SU-DHL-6 (cell line): ENCODE results near the gene OSTM1.

Experiments used
- CTCF ChIP-seq: fragments of 200-600 bp; sonication (generic); IDR thresholded peaks from one replicate; pipeline ENCODE4 v1.5.1; 2017; ENCODE audit warnings: antibody characterized with exemption, mild to moderate bottlenecking, low read length, moderate library complexity; ENCODE audit not compliant: insufficient read depth, poor library complexity, severe bottlenecking
- EZH2phosphoT487 ChIP-seq: fragments of 200-600 bp; sonication (generic), shearing (Covaris generic); conservative IDR thresholded peaks from 2 replicates; pipeline ENCODE4 v1.6.1; 2018; ENCODE audit warnings: mild to moderate bottlenecking, antibody characterized with exemption, low read length, moderate library complexity, mixed read lengths

- TF ChIP-seq CTCF (no peak), EZH2phosphoT487 (no peak)
Measured at GRCh38 chr6:108100003-108100402, 25.5 kb upstream of the OSTM1 start.
